ENCODE measurements around the gene C11orf58.

C11orf58 gene

DNA sequence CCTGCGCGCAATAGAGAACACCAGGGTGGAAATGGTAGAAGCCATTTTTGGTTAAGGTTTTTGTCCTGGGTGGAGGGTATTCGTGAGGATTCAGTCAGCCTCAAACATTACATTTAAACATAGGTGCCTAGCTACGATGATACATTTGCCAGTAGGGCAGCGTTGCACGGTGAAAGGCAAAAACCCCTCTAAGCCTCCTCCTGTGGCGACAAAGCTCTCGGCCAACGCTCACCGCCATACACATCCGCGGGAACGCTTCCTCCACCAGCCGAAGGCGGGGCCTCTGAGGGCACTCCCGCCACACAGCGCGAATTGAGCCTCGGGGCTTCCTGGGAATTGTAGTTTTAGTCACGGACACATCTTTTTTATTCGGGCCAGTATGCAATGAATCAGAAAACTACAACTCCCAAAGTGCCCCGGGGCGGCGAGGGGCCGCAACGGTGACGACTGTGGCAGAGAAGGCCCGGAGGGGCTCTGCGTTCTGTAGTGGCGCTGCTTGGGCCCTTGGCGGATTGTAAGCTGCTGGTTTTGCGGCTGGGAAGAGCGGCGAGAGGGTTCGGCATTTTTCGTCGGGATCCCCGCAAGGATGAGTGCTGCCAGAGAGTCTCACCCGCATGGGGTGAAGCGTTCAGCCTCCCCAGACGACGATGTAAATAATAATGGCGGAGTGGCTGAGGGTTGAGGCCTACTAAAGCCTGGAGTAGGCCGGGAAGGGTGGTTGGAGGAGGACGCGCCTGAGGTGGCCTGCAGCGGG, at the start of gene C11orf58:
TSS of gene C11orf58 (plus strand) at position 455 of the 754 bp plus-strand sequence. CDS start at position 587, 132 bp downstream.
- peak; percentile 86 to 91 for DNase-seq (ENCODE audit: extremely low read depth in 1 of 2, low read depth in 1 of 2)

DNA sequence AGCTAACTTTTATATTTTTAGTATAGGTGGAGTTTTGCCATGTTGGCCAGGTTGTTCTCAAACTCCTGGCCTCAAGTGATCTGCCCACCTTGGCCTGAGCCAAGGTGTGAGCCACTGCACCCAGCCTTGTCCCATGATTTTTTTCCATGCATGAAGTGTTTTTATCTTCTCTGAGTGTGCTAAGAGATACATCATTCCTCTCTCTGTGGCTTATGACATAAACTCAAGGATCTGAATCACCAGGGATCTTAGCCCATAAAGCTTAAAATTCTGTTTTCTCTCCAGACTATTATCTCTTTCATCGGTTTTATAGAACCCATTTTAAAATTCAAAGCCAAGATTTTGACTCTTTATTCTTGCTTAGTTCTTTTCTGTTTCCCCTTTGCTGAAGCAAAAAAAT, 48.4 kb upstream of the C11orf58 start:
- no peak for DNase-seq (ENCODE audit: extremely low read depth in 1 of 2, low read depth in 1 of 2)

DNA sequence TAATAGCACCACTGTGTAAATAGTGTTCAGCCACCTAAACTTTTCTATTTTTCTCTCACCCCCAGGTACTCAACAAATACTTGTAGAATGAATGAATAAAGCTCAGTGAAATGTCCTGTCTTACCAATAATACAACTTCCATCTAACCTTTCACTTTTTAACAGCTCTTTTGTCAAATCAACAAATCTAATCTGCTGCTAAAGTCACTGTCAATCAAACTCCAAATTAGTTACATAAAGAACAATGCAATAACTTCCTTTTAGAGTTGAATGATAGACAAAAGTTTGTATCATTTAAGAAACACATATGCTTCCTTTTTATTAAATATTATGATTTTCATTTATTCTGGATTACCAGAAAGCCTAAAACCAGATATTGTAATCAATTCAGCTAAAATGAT, 34.7 kb upstream of the C11orf58 start:
- DNase-seq (ENCODE audit: extremely low read depth in 1 of 2, low read depth in 1 of 2), result no peak

DNA sequence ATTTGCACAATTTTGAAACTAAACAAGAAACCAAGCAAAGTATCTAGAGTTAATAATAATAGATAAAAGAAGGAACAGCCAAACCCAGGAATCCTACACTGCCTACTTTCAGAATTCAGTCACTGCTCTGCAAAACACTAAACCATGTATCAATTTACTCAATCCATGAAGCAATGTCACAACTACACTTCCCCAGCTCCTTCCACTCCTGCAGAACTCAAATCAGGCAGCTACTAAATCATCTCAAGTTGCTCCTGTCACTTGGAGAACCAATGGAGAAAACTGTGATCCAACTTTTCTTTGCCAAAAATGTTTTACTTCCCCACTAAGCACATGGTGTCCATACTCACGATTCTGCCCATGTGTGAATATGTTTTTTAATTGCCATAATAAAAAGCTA, 24.9 kb upstream of the C11orf58 start:
- no peak for DNase-seq (ENCODE audit: extremely low read depth in 1 of 2, low read depth in 1 of 2)

DNA sequence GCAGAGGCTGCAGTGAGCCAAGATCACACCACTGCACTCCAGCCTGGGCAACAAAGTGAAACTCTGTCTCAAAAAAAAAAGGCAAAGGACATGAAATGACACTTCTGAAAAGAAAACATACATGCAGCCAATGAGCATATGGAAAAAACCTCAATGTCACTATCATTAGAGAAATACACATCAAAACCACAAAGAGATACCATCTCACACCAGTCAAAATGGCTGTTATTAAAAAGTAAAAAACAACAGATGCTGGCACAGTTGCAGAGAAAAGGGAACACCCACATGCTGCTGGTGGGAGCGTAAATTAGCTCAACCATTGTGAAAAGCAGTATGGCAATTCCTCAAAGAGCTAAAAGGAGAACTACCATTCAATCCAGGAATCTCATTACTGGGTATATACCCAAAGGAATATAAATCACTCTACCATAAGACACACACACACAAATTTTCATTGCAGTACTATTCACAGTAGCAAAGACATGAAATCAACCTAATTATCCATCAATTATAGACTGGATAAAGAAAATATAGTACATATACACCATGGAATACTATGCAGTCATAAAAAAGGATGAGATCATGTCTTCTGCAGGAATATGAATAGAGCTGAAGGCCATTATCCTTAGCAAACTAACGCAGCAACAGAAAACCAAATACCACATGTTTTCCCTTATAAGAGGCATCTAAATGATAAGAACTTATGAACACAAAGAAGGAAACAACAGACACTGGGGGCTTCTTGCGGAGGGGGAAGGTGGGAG, 15.7 kb upstream of the C11orf58 start:
- no peak for DNase-seq (ENCODE audit: extremely low read depth in 1 of 2, low read depth in 1 of 2)

DNA sequence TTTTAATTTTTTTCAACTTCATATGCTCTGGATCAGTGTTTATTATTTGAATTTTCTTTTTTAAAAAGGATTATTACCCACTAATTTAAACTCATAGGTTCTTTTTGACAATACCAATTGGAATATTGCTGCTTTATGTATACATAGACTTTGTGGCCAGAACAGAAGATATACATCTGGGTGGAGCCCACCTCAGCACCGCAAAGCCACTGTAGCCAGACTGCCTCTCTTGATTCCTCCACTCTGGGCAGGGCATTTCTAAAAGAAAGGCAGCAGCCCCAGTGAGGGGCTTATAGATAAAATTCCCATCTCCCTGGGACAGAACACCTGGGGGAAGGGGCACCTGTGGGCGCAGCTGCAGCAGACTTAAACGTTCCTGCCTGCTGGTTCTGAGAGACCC, 10.6 kb upstream of the C11orf58 start:
- no peak for DNase-seq (ENCODE audit: extremely low read depth in 1 of 2, low read depth in 1 of 2)

DNA sequence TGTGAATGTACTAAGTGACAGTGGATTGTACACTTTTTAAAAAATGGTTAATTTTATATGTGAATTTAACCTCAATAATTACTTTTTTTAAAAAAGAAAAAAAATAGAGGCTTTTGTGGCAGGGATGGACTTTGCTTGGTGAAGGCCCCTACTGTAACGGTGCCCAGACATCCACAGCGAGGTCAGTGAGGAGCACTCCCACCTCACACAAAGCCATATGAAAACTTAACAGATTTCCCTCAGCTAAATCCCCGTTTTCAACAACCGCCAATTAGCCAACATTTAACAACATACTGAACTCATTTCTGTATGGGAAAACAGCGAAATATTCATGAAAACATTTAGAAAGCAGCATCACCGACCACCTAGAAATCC, 642 bp upstream of the C11orf58 start:
- DNase-seq (ENCODE audit: extremely low read depth in 1 of 2, low read depth in 1 of 2), result no peak

DNA sequence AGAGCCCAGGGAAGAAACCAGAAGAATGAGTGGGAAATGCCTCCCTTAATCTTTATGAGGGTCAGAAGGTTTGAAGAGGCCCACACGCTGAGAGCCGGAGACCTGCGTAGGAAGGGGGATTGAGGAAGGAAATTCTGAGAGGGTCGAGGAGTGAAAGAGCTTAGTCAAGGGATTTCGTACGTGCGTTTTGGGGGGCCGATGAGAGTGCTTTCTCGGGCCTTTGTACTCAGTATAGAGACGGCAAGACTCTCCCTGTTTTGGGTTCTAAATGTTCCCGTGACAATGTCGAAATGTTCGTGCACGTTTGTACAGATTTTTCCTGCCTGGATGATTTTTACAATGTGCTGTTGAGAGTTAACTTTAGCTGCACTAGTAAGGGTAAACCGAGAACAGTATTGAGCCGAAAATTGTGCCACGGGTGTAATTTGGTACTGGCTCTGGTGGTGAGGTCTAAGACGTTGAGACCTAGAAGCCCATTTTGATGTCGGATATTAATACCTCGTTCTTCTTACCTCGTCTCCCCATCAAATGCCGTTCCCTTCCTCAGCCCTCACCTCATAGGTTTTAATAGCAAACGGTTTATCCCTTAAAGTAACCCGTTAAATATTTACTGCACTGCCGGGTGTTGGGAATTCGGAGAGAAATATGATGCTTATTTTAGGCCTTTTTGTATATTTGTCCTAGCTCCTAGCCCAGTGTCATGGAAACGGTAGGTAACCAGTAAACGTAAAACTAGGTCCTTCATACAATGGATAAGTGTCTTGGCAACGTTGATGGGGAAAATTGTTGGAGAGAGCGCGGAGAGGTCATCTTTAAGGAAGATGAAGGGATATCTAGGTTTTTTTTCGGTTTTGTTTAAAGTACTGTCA, 734 bp downstream of the C11orf58 start:
- peak in 1 of 2 donors; percentile 10 for DNase-seq (ENCODE audit: extremely low read depth in 1 of 2, low read depth in 1 of 2)

DNA sequence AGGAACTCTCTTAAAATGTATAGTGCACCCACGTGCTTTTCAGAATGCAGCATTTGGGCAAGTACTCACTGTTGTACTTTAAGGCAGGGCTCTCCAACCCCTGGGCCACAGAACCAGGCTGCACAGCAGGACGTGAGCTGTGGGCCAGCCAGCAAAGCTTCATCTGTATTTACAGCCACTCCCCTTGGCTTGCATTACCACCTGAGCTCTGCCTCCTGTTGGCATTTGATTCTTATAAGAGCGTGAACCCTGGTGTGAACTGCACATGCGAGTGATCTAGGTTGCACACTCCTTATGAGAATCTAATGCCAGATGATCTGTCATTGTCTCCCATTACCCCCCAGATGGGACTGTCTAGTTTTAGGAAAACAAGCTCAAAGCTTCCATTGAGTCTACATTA, 3.0 kb downstream of the C11orf58 start:
- no peak for DNase-seq (ENCODE audit: extremely low read depth in 1 of 2, low read depth in 1 of 2)

DNA sequence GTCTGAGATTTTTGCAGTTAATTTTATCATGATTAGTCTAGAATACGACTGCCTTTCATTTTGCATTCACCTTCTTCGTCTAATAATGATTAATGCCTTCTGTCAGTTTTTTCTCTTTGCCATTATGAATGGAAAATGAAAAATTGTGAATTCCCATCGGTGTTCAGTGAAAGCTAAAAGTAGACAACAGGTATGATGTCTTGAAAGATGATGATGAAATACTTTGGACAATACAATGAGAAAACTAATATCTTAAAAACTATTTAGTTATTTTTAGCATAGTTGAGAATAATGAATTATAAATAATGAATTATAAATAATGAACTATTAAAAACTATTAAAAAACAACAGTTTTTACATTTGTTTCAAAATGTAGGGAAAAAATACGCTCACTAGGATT, 5.0 kb downstream of the C11orf58 start:
- no peak for DNase-seq (ENCODE audit: extremely low read depth in 1 of 2, low read depth in 1 of 2)

DNA sequence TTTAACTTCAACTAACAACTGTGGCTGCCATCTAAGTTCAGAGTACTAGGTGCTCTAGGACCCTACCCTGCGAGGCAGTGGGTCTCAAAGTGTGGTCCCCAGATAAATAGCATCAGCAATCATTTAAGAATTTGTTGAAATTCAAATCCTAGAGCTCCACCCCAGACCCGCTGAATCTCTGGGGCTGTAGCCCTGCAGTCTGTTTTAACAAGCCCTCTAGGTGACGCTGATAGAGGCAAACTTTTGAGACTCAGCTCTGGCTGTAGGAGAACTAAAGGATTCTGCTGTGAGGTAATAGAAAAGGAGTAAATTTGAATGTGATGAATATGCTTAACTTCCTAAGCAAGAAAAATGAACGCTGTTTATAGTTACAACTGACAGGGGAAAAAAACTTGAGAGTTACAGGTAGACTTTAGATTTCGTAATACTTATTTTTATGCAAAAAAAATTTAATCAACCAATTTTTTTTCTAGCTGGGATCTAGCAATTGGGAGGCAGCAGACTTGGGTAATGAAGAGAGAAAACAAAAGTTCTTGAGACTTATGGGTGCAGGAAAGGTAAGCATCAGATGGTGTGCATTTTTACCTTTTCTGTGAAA, 5.8 kb downstream of the C11orf58 start:
- no peak for DNase-seq (ENCODE audit: extremely low read depth in 1 of 2, low read depth in 1 of 2)

DNA sequence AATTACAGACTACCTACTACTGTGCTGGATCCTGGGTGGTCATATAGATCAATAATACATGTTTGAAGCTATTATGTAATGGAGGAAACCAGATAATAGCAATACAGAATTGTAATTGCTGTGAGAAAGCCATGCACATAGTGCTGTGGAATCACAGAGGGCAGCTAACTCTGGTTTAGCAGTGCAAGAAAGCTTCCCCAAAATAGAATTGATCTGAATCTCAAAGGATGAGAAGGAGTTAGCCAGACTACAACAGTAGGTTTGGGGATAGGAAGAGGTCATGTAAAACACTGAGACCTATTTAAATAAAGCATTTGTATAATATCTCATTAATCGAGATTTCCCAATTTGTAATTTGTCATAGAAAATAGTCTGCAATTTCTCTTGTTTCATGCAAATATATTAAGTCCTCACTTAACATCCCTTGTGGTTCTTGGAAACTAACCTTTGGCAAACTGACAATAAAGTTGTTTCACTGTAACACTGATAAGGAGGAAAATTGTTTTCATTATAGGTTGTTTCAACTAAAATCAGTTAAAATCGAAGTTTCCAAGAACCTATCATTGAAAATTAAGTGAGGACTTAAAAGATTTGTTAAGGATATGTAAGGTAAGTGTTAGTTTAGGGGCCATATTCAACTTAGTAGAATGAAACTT, 7.6 kb downstream of the C11orf58 start:
- no peak for DNase-seq (ENCODE audit: extremely low read depth in 1 of 2, low read depth in 1 of 2)

DNA sequence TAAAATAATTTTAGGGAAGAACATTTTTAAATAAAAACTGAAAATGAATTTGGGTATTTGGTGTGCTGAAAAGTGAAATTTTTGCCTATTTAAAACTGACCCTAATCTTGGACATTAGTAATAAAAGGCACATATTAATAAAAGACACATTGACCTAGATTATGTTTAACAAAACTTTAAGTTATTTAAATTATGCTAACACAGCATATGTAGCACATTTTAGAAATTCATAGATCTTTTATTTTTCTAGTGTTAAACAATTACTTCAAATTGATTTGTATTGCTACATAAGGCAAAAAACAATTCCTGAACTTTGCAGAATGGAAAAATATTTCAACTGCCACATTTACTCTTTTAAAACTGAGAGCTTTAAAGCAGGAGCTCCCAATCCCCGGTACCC, 10.6 kb downstream of the C11orf58 start:
- DNase-seq (ENCODE audit: extremely low read depth in 1 of 2, low read depth in 1 of 2), result no peak

DNA sequence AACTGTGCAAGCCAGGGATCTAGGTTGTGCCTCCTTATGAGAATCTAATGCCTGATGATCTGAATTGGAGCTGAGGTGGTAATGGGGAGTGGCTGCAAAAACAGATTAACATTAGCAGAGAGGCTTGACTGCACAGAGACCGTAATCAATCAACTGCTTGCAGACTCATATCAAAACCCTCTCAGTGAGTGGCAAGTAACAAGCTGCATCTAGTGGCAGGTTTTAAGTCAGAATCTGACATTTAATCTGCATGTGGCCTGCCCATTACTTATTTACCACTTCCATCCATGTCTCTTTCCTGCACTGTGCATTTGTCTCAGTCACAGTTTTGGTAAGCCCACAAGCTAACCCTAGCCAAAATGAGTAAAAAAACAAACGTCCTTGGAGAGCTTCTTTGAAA, 11.2 kb downstream of the C11orf58 start:
- no peak for DNase-seq (ENCODE audit: extremely low read depth in 1 of 2, low read depth in 1 of 2)

DNA sequence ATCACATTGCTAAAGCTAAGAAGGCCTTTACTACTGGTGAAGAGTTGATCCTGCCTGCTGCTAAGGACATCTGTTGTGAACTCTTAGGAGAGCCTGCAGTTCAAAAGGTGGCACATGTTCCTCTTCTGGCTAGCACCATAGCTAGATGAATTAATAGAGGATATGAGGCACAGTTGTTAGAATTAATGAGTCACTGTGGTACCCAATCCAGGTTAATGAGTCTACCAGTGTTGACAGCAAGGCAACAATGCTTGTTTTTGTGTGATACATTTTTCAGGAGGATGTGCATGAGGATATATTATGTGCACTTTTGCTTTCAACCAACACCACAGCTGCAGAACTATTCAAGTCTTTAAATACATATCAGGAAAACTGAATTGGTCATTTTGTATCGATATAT, 12.0 kb downstream of the C11orf58 start:
- DNase-seq (ENCODE audit: extremely low read depth in 1 of 2, low read depth in 1 of 2), result no peak

DNA sequence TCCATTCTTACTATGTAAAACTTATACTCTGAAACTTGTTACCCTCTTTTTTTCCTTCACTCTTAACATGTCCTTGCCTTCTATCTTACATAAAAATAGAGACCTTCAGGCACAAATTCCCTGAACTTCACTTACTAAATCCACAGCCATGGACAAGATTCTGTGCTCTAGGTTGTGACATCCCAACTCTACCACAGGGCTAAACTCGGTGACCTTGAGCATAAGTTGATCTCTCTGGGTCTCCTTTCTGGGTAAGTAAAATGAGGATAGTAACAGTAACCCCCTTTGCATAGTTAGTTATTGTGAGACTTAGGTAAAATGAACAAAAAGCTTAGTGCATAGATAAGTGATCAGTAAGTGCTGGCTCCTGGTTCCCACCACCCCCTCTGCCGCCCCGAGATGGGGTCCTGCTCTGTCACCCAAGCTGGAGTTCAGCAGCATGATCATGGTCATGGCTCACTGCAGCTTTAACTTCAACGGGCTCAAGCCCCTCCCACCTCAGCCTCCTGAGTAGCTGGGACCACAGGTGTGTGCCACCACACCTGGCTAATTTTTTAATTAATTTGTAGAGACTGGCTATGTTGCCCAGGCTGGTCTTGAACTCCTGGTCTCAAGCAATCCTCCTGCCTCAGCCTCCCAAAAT, 20.1 kb downstream of the C11orf58 start:
- no peak for DNase-seq (ENCODE audit: extremely low read depth in 1 of 2, low read depth in 1 of 2)

DNA sequence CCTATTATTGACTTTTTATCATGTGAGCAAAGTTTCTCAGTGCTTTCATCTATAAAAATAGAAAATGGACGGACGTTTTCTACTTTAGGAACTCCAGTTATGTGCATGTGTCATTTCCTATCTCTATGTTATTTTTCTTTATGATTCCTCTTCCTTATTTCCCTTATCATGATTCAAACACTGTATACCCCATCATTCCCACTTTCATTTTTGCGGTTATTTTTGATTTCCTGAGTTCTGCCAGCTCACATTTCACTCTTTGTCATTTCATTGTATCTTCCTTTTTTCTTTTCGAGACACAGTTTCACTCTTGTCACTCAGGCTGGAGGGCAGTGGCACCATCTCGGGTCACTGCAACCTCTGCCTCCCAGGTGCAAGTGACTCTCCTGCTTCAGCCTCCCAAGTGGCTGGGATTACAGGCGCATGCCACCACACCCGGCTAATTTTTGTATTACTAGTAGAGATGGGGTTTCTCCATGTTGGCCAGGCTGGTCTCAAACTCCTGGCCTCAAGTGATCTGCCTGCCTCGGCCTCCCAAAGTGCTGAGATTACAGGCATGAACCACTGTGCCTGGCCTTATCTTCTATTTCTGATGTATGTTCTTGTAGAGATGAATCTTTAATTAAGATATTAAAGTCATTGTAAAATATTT, 21.5 kb downstream of the C11orf58 start:
- DNase-seq (ENCODE audit: extremely low read depth in 1 of 2, low read depth in 1 of 2), result no peak

DNA sequence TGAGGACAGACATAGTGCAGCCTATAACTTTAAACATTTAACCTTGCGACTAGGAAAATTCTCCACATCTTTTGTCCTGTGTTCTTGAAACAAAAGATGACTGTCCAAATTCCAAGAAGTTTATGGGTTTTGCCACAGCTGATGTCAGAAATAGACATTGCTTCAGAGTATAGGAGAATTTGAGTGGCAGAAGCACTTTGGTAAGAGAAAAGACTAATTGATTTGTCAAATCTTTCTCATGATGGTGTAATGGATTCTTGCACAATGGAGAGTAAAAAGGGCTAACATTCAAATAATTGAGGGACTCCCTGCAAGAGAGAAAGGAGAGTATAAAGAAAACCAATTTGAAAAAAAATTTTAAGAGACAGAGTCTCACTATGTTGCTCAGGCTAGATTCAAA, 25.3 kb downstream of the C11orf58 start:
- no peak for DNase-seq (ENCODE audit: extremely low read depth in 1 of 2, low read depth in 1 of 2)

DNA sequence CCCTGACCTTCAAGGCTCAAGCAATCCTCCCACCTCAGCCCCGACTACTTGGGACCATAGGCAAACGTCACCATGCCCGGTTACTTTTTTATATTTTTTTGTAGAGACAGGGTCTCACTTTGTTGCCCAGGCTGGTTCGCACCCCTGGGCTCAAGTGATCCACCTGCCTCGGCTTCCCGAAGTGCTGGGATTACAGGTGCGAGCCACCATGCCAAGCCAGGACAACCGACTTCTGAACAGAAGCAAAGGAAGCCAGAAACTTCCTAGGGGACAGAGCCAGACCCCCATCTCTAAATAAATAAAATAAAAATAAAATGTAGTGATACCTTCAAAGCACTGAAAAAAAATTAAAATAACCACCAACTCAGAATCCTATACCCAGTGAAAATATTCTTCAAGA, 26.4 kb downstream of the C11orf58 start:
- no peak for DNase-seq (ENCODE audit: extremely low read depth in 1 of 2, low read depth in 1 of 2)

DNA sequence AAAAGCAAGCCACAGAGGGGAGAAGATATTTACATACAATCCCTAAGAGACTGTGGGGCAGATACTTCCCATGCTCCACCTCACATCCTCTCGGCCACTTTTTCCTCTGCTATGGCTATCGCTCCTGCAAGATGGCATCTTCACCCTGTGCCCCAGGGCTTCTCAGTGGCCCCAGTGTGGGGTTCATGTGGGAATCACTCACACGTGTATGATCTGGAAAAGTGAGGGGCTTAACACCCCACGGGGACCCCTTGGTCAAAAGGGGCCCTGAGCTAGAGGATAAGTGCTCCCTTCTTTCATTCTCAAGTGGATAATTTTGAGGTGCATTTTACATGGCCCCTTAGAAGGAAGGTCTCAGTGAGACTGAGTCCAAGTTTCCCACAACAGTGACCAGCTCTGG, 28.7 kb downstream of the C11orf58 start:
- DNase-seq (ENCODE audit: extremely low read depth in 1 of 2, low read depth in 1 of 2), result no peak
